HepG2 (cell line): ENCODE data around the gene POU2F2.

Source experiments
- CREB1 ChIP-seq, 2 experiments: fragments of 450-650 bp in 1 of 2; IDR thresholded peaks; 2 replicates each; pipeline ENCODE4 v1.6.1; 2016 to 2017; ENCODE audit warnings: control low read depth in 1 of 2, mild to moderate bottlenecking in 1 of 2, missing compliant biosample characterization in 1 of 2, missing genetic modification characterization in 1 of 2
- EEA1 ChIP-seq: sonication (generic); formaldehyde crosslinking; IDR thresholded peaks from 2 replicates; pipeline ENCODE4 v1.5.1; 2020; ENCODE audit warnings: mild to moderate bottlenecking, missing genetic modification reagents, borderline replicate concordance
- EP300 ChIP-seq, 3 experiments: sonication (generic) in 1 of 3; formaldehyde crosslinking in 1 of 3; IDR thresholded peaks; 2 replicates each; pipeline versions ENCODE4 v1.5.1 to v1.6.1; 2011 to 2020; ENCODE audit warnings: low read depth in 2 of 3, low read length in 2 of 3, borderline replicate concordance in 1 of 3, improper control_type of control experiment in 1 of 3, mild to moderate bottlenecking in 1 of 3, missing genetic modification reagents in 1 of 3, moderate library complexity in 1 of 3
- FOXP1 ChIP-seq, 2 experiments: fragments of 450-650 bp in 1 of 2; IDR thresholded peaks; 2 replicates each; pipeline ENCODE4 v1.6.1; 2017 to 2018; ENCODE audit warnings: antibody characterized with exemption in 1 of 2
- HCFC1 ChIP-seq: fragments of 150-350 bp; IDR thresholded peaks from 2 replicates; pipeline ENCODE4 v1.6.1; 2014; ENCODE audit warnings: low read depth, low read length
- POLR2A ChIP-seq, 2 experiments: IDR thresholded peaks; 2 replicates each; pipeline ENCODE4 v1.6.1; 2011; ENCODE audit warnings: low read depth in 2 of 2, low read length in 2 of 2, mild to moderate bottlenecking in 1 of 2, moderate library complexity in 1 of 2; ENCODE audit not compliant: insufficient read depth in 1 of 2
- ZNF160 ChIP-seq: sonication (generic); formaldehyde crosslinking; IDR thresholded peaks from 2 replicates; pipeline ENCODE4 v1.8.0; 2022; ENCODE audit warnings: mild to moderate bottlenecking, inconsistent platforms, missing genetic modification reagents
- ZNF224 ChIP-seq: sonication (generic); formaldehyde crosslinking; IDR thresholded peaks from 2 replicates; pipeline ENCODE4 v1.5.0; 2020; ENCODE audit warnings: mild to moderate bottlenecking, missing genetic modification reagents
- TF ChIP-seq, protein P1 (sequence below): sonication (generic); formaldehyde crosslinking; IDR thresholded peaks from 2 replicates; pipeline ENCODE4 v1.5.0; 2020; ENCODE audit warnings: mild to moderate bottlenecking, missing genetic modification reagents, moderate library complexity
- TF ChIP-seq, protein P2 (sequence below), 2 experiments: sonication (generic) in 1 of 2; formaldehyde crosslinking in 1 of 2; IDR thresholded peaks; 2 replicates each; pipeline versions ENCODE4 v1.5.1 to v1.6.1; 2011 to 2020; ENCODE audit warnings: borderline replicate concordance in 1 of 2, low read depth in 1 of 2, low read length in 1 of 2, mild to moderate bottlenecking in 1 of 2, missing genetic modification reagents in 1 of 2, moderate library complexity in 1 of 2

DNA sequence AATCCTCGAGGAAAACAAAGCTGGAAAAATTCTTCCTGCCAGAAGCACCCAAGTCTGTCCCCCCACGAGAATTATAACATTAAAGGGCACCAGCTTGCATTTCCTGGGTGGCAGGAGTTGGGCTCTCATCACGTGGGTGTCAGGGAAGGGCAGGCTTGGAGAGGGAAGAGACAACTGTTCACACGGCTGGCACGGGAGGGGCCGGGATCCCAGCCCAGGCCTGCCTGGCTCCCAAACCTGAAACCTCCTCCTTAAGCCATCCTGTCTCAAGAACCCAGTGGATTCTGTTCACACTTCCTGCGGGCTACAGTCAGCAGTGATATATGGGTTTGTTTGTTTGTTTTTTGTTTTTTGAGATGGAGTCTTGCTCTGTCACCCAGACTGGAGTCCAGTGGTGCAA lies 74.4 kb downstream of the POU2F2 start:
- no peak for TF ChIP-seq EP300 (IDR thresholded peaks at IDR 0.05; ENCODE audit: low read depth in 2 of 2, low read length in 2 of 2)
- TF ChIP-seq EP300 (CRISPR knock-in tag; IDR thresholded peaks at IDR 0.05; ENCODE audit: borderline replicate concordance) = no peak
- TF ChIP-seq FOXP1 (IDR thresholded peaks at IDR 0.05) = no peak
- TF ChIP-seq FOXP1 (CRISPR knock-in tag; IDR thresholded peaks at IDR 0.05) = no peak
- TF ChIP-seq, protein P1, sequence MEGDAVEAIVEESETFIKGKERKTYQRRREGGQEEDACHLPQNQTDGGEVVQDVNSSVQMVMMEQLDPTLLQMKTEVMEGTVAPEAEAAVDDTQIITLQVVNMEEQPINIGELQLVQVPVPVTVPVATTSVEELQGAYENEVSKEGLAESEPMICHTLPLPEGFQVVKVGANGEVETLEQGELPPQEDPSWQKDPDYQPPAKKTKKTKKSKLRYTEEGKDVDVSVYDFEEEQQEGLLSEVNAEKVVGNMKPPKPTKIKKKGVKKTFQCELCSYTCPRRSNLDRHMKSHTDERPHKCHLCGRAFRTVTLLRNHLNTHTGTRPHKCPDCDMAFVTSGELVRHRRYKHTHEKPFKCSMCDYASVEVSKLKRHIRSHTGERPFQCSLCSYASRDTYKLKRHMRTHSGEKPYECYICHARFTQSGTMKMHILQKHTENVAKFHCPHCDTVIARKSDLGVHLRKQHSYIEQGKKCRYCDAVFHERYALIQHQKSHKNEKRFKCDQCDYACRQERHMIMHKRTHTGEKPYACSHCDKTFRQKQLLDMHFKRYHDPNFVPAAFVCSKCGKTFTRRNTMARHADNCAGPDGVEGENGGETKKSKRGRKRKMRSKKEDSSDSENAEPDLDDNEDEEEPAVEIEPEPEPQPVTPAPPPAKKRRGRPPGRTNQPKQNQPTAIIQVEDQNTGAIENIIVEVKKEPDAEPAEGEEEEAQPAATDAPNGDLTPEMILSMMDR (CRISPR knock-in tag) = no peak
- TF ChIP-seq, protein P2, sequence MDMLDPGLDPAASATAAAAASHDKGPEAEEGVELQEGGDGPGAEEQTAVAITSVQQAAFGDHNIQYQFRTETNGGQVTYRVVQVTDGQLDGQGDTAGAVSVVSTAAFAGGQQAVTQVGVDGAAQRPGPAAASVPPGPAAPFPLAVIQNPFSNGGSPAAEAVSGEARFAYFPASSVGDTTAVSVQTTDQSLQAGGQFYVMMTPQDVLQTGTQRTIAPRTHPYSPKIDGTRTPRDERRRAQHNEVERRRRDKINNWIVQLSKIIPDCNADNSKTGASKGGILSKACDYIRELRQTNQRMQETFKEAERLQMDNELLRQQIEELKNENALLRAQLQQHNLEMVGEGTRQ (IDR thresholded peaks at IDR 0.05; ENCODE audit: low read depth, low read length) = no peak
- TF ChIP-seq, protein P2 (CRISPR knock-in tag; IDR thresholded peaks at IDR 0.05; ENCODE audit: borderline replicate concordance) = no peak
- no peak for TF ChIP-seq CREB1 (IDR thresholded peaks at IDR 0.05)
- TF ChIP-seq CREB1 (CRISPR knock-in tag; IDR thresholded peaks at IDR 0.05) = no peak
- TF ChIP-seq ZNF160 (CRISPR knock-in tag) = no peak
- no peak for TF ChIP-seq POLR2A (IDR thresholded peaks at IDR 0.05; ENCODE audit: insufficient read depth in 1 of 2, low read depth in 2 of 2, low read length in 2 of 2)
- TF ChIP-seq HCFC1 = no peak
- TF ChIP-seq ZNF224 (CRISPR knock-in tag) = no peak
- no peak for TF ChIP-seq EEA1 (CRISPR knock-in tag)
